GM23338 (cell line): ENCODE measurements around the gene CDK17. TPM values are rescaled to one million over a fixed set of nuclear protein-coding genes. Genes with fewer than 3 reads are reported as not detected.

Source experiments
- ATAC-seq: fragments of 200-7000 bp; cut with Tn5 transposase; 3 replicates; pipeline ENCODE4 v1.9.1; 2020
- DNase-seq: peaks from one replicate; pipeline ENCODE4 v3.0.0-alpha.2; 2015; ENCODE audit warnings: low spot score
- H2AFZ ChIP-seq: fragments of 200-600 bp; sonication (generic); 2 replicates; pipeline ENCODE4 v1.8.0; 2016; ENCODE audit warnings: antibody characterized with exemption, mild to moderate bottlenecking, moderate library complexity
- H3F3A ChIP-seq: fragments of 200-600 bp; sonication (generic); replicated peaks from 2 replicates; pipeline ENCODE4 v1.8.0; 2017; ENCODE audit warnings: antibody characterized with exemption, mixed run types, low read depth
- H3K27ac ChIP-seq: fragments of 200-600 bp; sonication (generic); 2 replicates; pipeline ENCODE4 v1.6.1; 2016; ENCODE audit warnings: low read depth
- H3K27me3 ChIP-seq: fragments of 200-600 bp; sonication (generic); 2 replicates; pipeline ENCODE4 v1.8.0; 2016; ENCODE audit warnings: mild to moderate bottlenecking, mixed run types, moderate library complexity; ENCODE audit not compliant: insufficient read depth
- H3K36me3 ChIP-seq: fragments of 200-600 bp; sonication (generic); 2 replicates; pipeline ENCODE4 v1.8.0; 2016; ENCODE audit warnings: mild to moderate bottlenecking; ENCODE audit not compliant: insufficient read depth
- H3K4me1 ChIP-seq: fragments of 200-600 bp; sonication (generic); 2 replicates; pipeline ENCODE4 v1.8.0; 2016; ENCODE audit warnings: mild to moderate bottlenecking, moderate library complexity; ENCODE audit not compliant: insufficient read depth
- H3K4me2 ChIP-seq: fragments of 200-600 bp; sonication (generic); 2 replicates; pipeline ENCODE4 v1.7.1; 2017; ENCODE audit warnings: mixed run types
- H3K4me3 ChIP-seq: fragments of 200-600 bp; sonication (generic); 2 replicates; pipeline ENCODE4 v1.6.1; 2016; ENCODE audit warnings: mixed run types
- H3K79me2 ChIP-seq: fragments of 200-600 bp; sonication (generic); replicated peaks from 2 replicates; pipeline ENCODE4 v1.8.0; 2017; ENCODE audit warnings: mild to moderate bottlenecking; ENCODE audit not compliant: insufficient read depth
- H3K9me2 ChIP-seq: fragments of 200-600 bp; sonication (generic); 2 replicates; pipeline ENCODE4 v1.8.0; 2017; ENCODE audit not compliant: insufficient read depth
- H4K20me1 ChIP-seq: fragments of 200-600 bp; sonication (generic); replicated peaks from 2 replicates; pipeline ENCODE4 v1.8.0; 2017; ENCODE audit warnings: mild to moderate bottlenecking; ENCODE audit not compliant: insufficient read depth
- H3K27ac Mint-ChIP-seq: 2 replicates; pipeline ENCODE4 v1.8.0; 2020; ENCODE audit warnings: inconsistent platforms, mild to moderate bottlenecking, moderate library complexity, mixed read lengths
- H3K27me3 Mint-ChIP-seq: 3 replicates; pipeline ENCODE4 v1.8.0; 2022; ENCODE audit warnings: low read depth, mild to moderate bottlenecking, moderate library complexity, mixed read lengths, inconsistent platforms; ENCODE audit not compliant: insufficient read depth, poor library complexity
- H3K36me3 Mint-ChIP-seq: 3 replicates; pipeline ENCODE4 v1.8.0; 2021; ENCODE audit warnings: low read depth, mild to moderate bottlenecking, inconsistent platforms, moderate library complexity, mixed read lengths
- H3K4me1 Mint-ChIP-seq: 3 replicates; pipeline ENCODE4 v1.8.0; 2020; ENCODE audit warnings: mild to moderate bottlenecking, inconsistent platforms, mixed read lengths
- H3K4me3 Mint-ChIP-seq: 3 replicates; pipeline ENCODE4 v1.8.0; 2021; ENCODE audit warnings: moderate library complexity, mild to moderate bottlenecking, inconsistent platforms, mixed read lengths
- H3K9me3 Mint-ChIP-seq: 3 replicates; pipeline ENCODE4 v1.8.0; 2020; ENCODE audit warnings: moderate library complexity, mild to moderate bottlenecking, inconsistent platforms, mixed read lengths
- CREB1 ChIP-seq: fragments of 250-450 bp; sonication (Bioruptor Pico); IDR thresholded peaks from 2 replicates; pipeline ENCODE4 v1.5.0; 2020; ENCODE audit warnings: low read depth, mild to moderate bottlenecking, moderate library complexity
- EZH2phosphoT487 ChIP-seq: fragments of 200-600 bp; sonication (generic); IDR thresholded peaks from one replicate; pipeline ENCODE4 v1.8.1; 2018; ENCODE audit warnings: antibody characterized with exemption; ENCODE audit not compliant: unreplicated experiment
- NANOG ChIP-seq: IDR thresholded peaks from 2 replicates; pipeline ENCODE4 v1.6.1; 2016; ENCODE audit warnings: antibody characterized with exemption, borderline replicate concordance
- POLR2AphosphoS5 ChIP-seq: IDR thresholded peaks from 2 replicates; pipeline ENCODE4 v1.6.1; 2016; ENCODE audit warnings: antibody characterized with exemption, low read depth
- STAT1 ChIP-seq: IDR thresholded peaks from one replicate; pipeline ENCODE4 v1.6.1; 2016; ENCODE audit warnings: antibody characterized with exemption; ENCODE audit not compliant: unreplicated experiment
- ZNF114 ChIP-seq: fragments of 250-450 bp; sonication (Bioruptor Pico); IDR thresholded peaks from 2 replicates; pipeline ENCODE4 v1.5.0; 2020; ENCODE audit warnings: mild to moderate bottlenecking, moderate library complexity
- polyA plus RNA-seq: library from polyadenylated mRNA; unstranded; fragments of >200 nt; fragmentation: Nextera tagmentation; extraction: Ambion mirVana; gene quantifications from 2 replicates; pipeline ENCODE4 v1.2.1, GENCODE V29; 2016
- total RNA-seq: library from RNA; depleted of rRNA; stranded (reverse); fragments of >200 nt; shearing (Covaris generic); gene quantifications from 2 replicates; pipeline ENCODE4 v1.2.3, GENCODE V29; 2014
- TF ChIP-seq, protein P1 (sequence below): fragments of 250-450 bp; sonication (Bioruptor Pico); IDR thresholded peaks from 2 replicates; pipeline ENCODE4 v1.5.0; 2020; ENCODE audit warnings: mild to moderate bottlenecking, moderate library complexity
- TF ChIP-seq, protein P2 (sequence below): IDR thresholded peaks from one replicate; pipeline ENCODE4 v1.6.1; 2018; ENCODE audit warnings: antibody characterized with exemption; ENCODE audit not compliant: unreplicated experiment

The CDK17 gene
- total and polyA plus RNA-seq, 2 experiments from 2014 or later, result 7.6 to 34.2 TPM

DNA sequence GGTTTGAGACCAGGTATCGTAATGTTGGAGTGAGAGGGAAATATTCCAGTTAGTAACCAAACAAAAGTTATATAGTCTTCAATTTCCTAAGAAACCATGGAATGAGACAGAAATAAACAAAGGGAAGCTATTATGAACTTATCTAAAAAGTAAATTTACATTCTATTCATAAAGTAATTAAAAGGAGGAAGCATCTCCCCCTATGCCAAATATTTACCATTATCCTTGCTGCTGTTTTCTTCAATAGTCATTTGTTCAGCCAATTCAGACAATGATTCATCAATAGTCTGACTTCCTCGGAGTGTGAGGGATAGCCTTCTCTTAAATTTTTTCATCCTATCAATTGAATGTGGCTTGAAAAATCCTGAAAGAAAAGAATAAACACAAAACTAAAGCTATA lies 65.7 kb downstream of the CDK17 start:
- Histone ChIP-seq H2AFZ (no peak overlapping the region), H3K4me2 (no peak overlapping the region), H3K4me1 (no peaks in the 10 kb centered on the region), H3K27me3 (no peaks in the 10 kb centered on the region), H3F3A (no peaks in the 10 kb centered on the region), H3K36me3 (0 out of 2 replicates have a peak, but pooled peaks cover 7% of the 10 kb centered on the region), H3K79me2 (peaks cover 5% of the 10 kb centered on the region), H4K20me1 (no peaks in the 10 kb centered on the region), H3K9me2 (no peaks in the 10 kb centered on the region), H3K4me3 (no peak overlapping the region), H3K27ac (no peak overlapping the region)
- DNase-seq (no peak), ATAC-seq (no peak)
- peaks cover 7% of the 10 kb centered on the region; the same call in 2 of the 3 replicates for H3K4me1 Mint-ChIP-seq
- no peak for TF ChIP-seq ZNF114 (CRISPR knock-in tag)
- no peak overlapping the region for H3K27ac Mint-ChIP-seq
- no peaks in the 10 kb centered on the region for H3K27me3 Mint-ChIP-seq
- no peak overlapping the region for H3K4me3 Mint-ChIP-seq
- peaks cover 15% of the 10 kb centered on the region for H3K9me3 Mint-ChIP-seq
- H3K36me3 Mint-ChIP-seq, result peaks cover 12% of the 10 kb centered on the region; the same call in 2 of the 3 replicates

GRCh38 chr12:96329545-96329944 lies 70.7 kb downstream of the CDK17 start:
- H3K27me3 Mint-ChIP-seq, result no peaks in the 10 kb centered on the region
- Histone ChIP-seq H3K79me2 (no peaks in the 10 kb centered on the region), H3K4me3 (no peak overlapping the region), H3K4me1 (peaks cover 13% of the 10 kb centered on the region; the same call in 1 of the 2 replicates), H3K27ac (no peak overlapping the region), H4K20me1 (no peaks in the 10 kb centered on the region), H3K27me3 (no peaks in the 10 kb centered on the region), H3K36me3 (no peaks in the 10 kb centered on the region), H3F3A (no peaks in the 10 kb centered on the region), H2AFZ (no peak overlapping the region), H3K4me2 (no peak overlapping the region), H3K9me2 (no peaks in the 10 kb centered on the region)
- H3K4me3 Mint-ChIP-seq, result no peak overlapping the region
- no peaks in the 10 kb centered on the region for H3K36me3 Mint-ChIP-seq
- peaks cover 6% of the 10 kb centered on the region; the same call in 2 of the 3 replicates for H3K4me1 Mint-ChIP-seq
- TF ChIP-seq, protein P1, sequence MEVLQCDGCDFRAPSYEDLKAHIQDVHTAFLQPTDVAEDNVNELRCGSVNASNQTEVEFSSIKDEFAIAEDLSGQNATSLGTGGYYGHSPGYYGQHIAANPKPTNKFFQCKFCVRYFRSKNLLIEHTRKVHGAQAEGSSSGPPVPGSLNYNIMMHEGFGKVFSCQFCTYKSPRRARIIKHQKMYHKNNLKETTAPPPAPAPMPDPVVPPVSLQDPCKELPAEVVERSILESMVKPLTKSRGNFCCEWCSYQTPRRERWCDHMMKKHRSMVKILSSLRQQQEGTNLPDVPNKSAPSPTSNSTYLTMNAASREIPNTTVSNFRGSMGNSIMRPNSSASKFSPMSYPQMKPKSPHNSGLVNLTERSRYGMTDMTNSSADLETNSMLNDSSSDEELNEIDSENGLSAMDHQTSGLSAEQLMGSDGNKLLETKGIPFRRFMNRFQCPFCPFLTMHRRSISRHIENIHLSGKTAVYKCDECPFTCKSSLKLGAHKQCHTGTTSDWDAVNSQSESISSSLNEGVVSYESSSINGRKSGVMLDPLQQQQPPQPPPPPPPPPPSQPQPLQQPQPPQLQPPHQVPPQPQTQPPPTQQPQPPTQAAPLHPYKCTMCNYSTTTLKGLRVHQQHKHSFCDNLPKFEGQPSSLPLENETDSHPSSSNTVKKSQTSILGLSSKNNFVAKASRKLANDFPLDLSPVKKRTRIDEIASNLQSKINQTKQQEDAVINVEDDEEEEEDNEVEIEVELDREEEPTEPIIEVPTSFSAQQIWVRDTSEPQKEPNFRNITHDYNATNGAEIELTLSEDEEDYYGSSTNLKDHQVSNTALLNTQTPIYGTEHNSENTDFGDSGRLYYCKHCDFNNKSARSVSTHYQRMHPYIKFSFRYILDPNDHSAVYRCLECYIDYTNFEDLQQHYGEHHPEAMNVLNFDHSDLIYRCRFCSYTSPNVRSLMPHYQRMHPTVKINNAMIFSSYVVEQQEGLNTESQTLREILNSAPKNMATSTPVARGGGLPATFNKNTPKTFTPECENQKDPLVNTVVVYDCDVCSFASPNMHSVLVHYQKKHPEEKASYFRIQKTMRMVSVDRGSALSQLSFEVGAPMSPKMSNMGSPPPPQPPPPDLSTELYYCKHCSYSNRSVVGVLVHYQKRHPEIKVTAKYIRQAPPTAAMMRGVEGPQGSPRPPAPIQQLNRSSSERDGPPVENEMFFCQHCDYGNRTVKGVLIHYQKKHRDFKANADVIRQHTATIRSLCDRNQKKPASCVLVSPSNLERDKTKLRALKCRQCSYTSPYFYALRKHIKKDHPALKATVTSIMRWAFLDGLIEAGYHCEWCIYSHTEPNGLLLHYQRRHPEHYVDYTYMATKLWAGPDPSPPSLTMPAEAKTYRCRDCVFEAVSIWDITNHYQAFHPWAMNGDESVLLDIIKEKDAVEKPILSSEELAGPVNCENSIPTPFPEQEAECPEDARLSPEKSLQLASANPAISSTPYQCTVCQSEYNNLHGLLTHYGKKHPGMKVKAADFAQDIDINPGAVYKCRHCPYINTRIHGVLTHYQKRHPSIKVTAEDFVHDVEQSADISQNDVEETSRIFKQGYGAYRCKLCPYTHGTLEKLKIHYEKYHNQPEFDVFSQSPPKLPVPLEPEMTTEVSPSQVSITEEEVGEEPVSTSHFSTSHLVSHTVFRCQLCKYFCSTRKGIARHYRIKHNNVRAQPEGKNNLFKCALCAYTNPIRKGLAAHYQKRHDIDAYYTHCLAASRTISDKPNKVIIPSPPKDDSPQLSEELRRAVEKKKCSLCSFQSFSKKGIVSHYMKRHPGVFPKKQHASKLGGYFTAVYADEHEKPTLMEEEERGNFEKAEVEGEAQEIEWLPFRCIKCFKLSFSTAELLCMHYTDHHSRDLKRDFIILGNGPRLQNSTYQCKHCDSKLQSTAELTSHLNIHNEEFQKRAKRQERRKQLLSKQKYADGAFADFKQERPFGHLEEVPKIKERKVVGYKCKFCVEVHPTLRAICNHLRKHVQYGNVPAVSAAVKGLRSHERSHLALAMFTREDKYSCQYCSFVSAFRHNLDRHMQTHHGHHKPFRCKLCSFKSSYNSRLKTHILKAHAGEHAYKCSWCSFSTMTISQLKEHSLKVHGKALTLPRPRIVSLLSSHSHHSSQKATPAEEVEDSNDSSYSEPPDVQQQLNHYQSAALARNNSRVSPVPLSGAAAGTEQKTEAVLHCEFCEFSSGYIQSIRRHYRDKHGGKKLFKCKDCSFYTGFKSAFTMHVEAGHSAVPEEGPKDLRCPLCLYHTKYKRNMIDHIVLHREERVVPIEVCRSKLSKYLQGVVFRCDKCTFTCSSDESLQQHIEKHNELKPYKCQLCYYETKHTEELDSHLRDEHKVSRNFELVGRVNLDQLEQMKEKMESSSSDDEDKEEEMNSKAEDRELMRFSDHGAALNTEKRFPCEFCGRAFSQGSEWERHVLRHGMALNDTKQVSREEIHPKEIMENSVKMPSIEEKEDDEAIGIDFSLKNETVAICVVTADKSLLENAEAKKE (CRISPR knock-in tag), result no peak
- TF ChIP-seq STAT1 (no peak), POLR2AphosphoS5 (no peak), NANOG (no peak), EZH2phosphoT487 (no peak), CREB1 (CRISPR knock-in tag) (no peak)
- TF ChIP-seq, protein P2, sequence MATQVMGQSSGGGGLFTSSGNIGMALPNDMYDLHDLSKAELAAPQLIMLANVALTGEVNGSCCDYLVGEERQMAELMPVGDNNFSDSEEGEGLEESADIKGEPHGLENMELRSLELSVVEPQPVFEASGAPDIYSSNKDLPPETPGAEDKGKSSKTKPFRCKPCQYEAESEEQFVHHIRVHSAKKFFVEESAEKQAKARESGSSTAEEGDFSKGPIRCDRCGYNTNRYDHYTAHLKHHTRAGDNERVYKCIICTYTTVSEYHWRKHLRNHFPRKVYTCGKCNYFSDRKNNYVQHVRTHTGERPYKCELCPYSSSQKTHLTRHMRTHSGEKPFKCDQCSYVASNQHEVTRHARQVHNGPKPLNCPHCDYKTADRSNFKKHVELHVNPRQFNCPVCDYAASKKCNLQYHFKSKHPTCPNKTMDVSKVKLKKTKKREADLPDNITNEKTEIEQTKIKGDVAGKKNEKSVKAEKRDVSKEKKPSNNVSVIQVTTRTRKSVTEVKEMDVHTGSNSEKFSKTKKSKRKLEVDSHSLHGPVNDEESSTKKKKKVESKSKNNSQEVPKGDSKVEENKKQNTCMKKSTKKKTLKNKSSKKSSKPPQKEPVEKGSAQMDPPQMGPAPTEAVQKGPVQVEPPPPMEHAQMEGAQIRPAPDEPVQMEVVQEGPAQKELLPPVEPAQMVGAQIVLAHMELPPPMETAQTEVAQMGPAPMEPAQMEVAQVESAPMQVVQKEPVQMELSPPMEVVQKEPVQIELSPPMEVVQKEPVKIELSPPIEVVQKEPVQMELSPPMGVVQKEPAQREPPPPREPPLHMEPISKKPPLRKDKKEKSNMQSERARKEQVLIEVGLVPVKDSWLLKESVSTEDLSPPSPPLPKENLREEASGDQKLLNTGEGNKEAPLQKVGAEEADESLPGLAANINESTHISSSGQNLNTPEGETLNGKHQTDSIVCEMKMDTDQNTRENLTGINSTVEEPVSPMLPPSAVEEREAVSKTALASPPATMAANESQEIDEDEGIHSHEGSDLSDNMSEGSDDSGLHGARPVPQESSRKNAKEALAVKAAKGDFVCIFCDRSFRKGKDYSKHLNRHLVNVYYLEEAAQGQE, result no peak
- H3K27ac Mint-ChIP-seq, result no peak overlapping the region
- H3K9me3 Mint-ChIP-seq, result no peaks in the 10 kb centered on the region
- ATAC-seq, result no peak
- DNase-seq, result no peak
